Omental fat pad (tissue), 4 donors: Measurements from ENCODE around the gene NOLC1. TPM values are rescaled to one million over a fixed set of nuclear protein-coding genes. Genes with fewer than 3 reads are reported as not detected.
A peak's percentile ranks its signal among the peaks of the same experiment; 100 is the strongest.

ENCODE experiments used
- ATAC-seq: fragments of 150-250 bp; one replicate; pipeline ENCODE4 v1.9.1; 2016; ENCODE audit warnings: mild to moderate bottlenecking, moderate library complexity; ENCODE audit not compliant: low FRiP score
- DNase-seq: peaks from one replicate; pipeline ENCODE4 v3.0.0-alpha.2; 2019; ENCODE audit warnings: low spot score
- CTCF ChIP-seq, 3 donors: fragments of 450-650 bp; IDR thresholded peaks; one replicate each; pipeline ENCODE4 v1.5.1; 2016 to 2017; ENCODE audit warnings: antibody characterized with exemption in 3 of 3, mild to moderate bottlenecking in 3 of 3, moderate library complexity in 2 of 3
- total RNA-seq, 4 donors: library from RNA; depleted of rRNA; stranded (reverse); fragments of >200 nt; gene quantifications; one replicate each; pipeline ENCODE4 v1.1.0, GENCODE V29; 2016

Gene NOLC1
- total RNA-seq, 4 donors from 2014 or later: 35.3 to 229 (median 81.7) TPM

- DNase-seq: no peak
These were observed 5.0 kb downstream of the NOLC1 start for GRCh38 chr10:102157224-102157623.

GRCh38 chr10:102159051-102159597, 6.9 kb downstream of the NOLC1 start:
- no peak for TF ChIP-seq CTCF (IDR thresholded peaks at IDR 0.05)
- ATAC-seq (no peak), DNase-seq (no peak)

More at GRCh38 chr10:102157224-102157623, 5.0 kb downstream of the NOLC1 start:
- ATAC-seq: no peak
- no peak for TF ChIP-seq CTCF (IDR thresholded peaks at IDR 0.05)

- TF ChIP-seq CTCF (IDR thresholded peaks at IDR 0.05): no peak
- peak; percentile 25 for ATAC-seq
- no peak for DNase-seq
These were observed 7.6 kb downstream of the NOLC1 start for GRCh38 chr10:102159831-102160230.

GRCh38 chr10:102163342-102163989, 11.3 kb downstream of the NOLC1 start:
- ATAC-seq (no peak), DNase-seq (no peak)
- TF ChIP-seq CTCF (IDR thresholded peaks at IDR 0.05): no peak

- DNase-seq: no peak
These were observed 15.7 kb downstream of the NOLC1 start for GRCh38 chr10:102167861-102168260.

GRCh38 chr10:102170602-102171001, 18.4 kb downstream of the NOLC1 start:
- DNase-seq (no peak), ATAC-seq (no peak)
- TF ChIP-seq CTCF (IDR thresholded peaks at IDR 0.05): no peak

More at GRCh38 chr10:102167861-102168260, 15.7 kb downstream of the NOLC1 start:
- no peak for TF ChIP-seq CTCF (IDR thresholded peaks at IDR 0.05)
- ATAC-seq: no peak

GRCh38 chr10:102172288-102172687, 20.1 kb downstream of the NOLC1 start:
- DNase-seq (no peak), ATAC-seq (no peak)
- TF ChIP-seq CTCF (IDR thresholded peaks at IDR 0.05): no peak
